ENCODE results near the gene PRR16. TPM values are rescaled to one million over a fixed set of nuclear protein-coding genes. Genes with fewer than 3 reads are reported as not detected.
"Not testable (repeated sequence)": the region's sequence is repeated elsewhere in the genome, so short reads cannot be mapped to it uniquely, and the experiment has no call there.

PRR16 gene
- total RNA-seq, 2 donors from 2014 or later = 4.7 to 4.8 TPM

GRCh38 chr5:120457839-120458507, 6.1 kb upstream of the PRR16 start:
- ATAC-seq = peak; percentile 69 to 84
- intact Hi-C loops (cut with DNase I) = loop anchor here in 1 of 2 donors (5.0 kb wide), 1 partner anchor 401 kb away; no protein-coding TSS in a partner anchor
- DNase-seq = peak; percentile 87

- not testable (repeated sequence) for ATAC-seq, DNase-seq
- intact Hi-C loops (cut with DNase I) = loop anchor here in 1 of 2 donors (5.0 kb wide), 1 partner anchor 401 kb away; no protein-coding TSS in a partner anchor
Measured at GRCh38 chr5:120458508-120458847, 5.6 kb upstream of the PRR16 start.

GRCh38 chr5:120461251-120461650, 2.8 kb upstream of the PRR16 start:
- intact Hi-C loops (cut with DNase I) = loop anchor here in 1 of 2 donors (5.0 kb wide), 1 partner anchor 494 kb away; no protein-coding TSS in a partner anchor
- ATAC-seq = no peak
- DNase-seq = no peak

- DNase-seq = no peak
- ATAC-seq = no peak
- intact Hi-C loops (cut with DNase I) = loop anchor here in 1 of 2 donors (5.0 kb wide), 1 partner anchor 496 kb away; no protein-coding TSS in a partner anchor
Measured at GRCh38 chr5:120463006-120463680, 957 bp upstream of the PRR16 start.

GRCh38 chr5:120464627-120465435, 731 bp downstream of the PRR16 start:
- intact Hi-C loops (cut with DNase I) = loop anchor here in 1 of 2 donors (5.0 kb wide), 1 partner anchor 498 kb away; no protein-coding TSS in a partner anchor
- DNase-seq (peak; percentile 44), ATAC-seq (peak; percentile 51 to 79)

- ATAC-seq = peak; percentile 48 to 74
- DNase-seq = peak; percentile 27
- intact Hi-C loops (cut with DNase I) = no loop called here
Measured at GRCh38 chr5:120465436-120465961, 1.4 kb downstream of the PRR16 start.

- ATAC-seq (no peak), DNase-seq (no peak)
- intact Hi-C loops (cut with DNase I) = no loop called here
Measured at GRCh38 chr5:120466341-120467006, 2.4 kb downstream of the PRR16 start.

GRCh38 chr5:120471971-120472370, 7.9 kb downstream of the PRR16 start:
- intact Hi-C loops (cut with DNase I) = no loop called here
- ATAC-seq (no peak), DNase-seq (no peak)

GRCh38 chr5:120472911-120473310, 8.8 kb downstream of the PRR16 start:
- no peak for DNase-seq
- no peak for ATAC-seq
- intact Hi-C loops (cut with DNase I) = no loop called here

GRCh38 chr5:120473332-120473731, 9.2 kb downstream of the PRR16 start:
- intact Hi-C loops (cut with DNase I) = no loop called here
- ATAC-seq (no peak), DNase-seq (no peak)

GRCh38 chr5:120476063-120476462, 12.0 kb downstream of the PRR16 start:
- intact Hi-C loops (cut with DNase I) = no loop called here
- DNase-seq (no peak), ATAC-seq (no peak)

- ATAC-seq (no peak), DNase-seq (no peak)
- intact Hi-C loops (cut with DNase I) = no loop called here
Measured at GRCh38 chr5:120479066-120479465, 15.0 kb downstream of the PRR16 start.

GRCh38 chr5:120499876-120500563, 35.9 kb downstream of the PRR16 start:
- intact Hi-C loops (cut with DNase I) = no loop called here
- ATAC-seq (no peak), DNase-seq (no peak)

GRCh38 chr5:120502531-120502930, 38.4 kb downstream of the PRR16 start:
- ATAC-seq (no peak), DNase-seq (no peak)
- intact Hi-C loops (cut with DNase I) = no loop called here

GRCh38 chr5:120503341-120503740, 39.2 kb downstream of the PRR16 start:
- DNase-seq (no peak), ATAC-seq (no peak)
- intact Hi-C loops (cut with DNase I) = no loop called here

- ATAC-seq = no peak
- intact Hi-C loops (cut with DNase I) = no loop called here
Measured at GRCh38 chr5:120504057-120504456, 40.0 kb downstream of the PRR16 start.

GRCh38 chr5:120507197-120507596, 43.1 kb downstream of the PRR16 start:
- intact Hi-C loops (cut with DNase I) = no loop called here
- ATAC-seq = no peak
- DNase-seq = no peak

More at GRCh38 chr5:120504057-120504456, 40.0 kb downstream of the PRR16 start:
- DNase-seq = no peak

GRCh38 chr5:120507800-120508463, 43.8 kb downstream of the PRR16 start:
- DNase-seq (no peak), ATAC-seq (no peak)

More at GRCh38 chr5:120507800-120508463, 43.8 kb downstream of the PRR16 start:
- intact Hi-C loops (cut with DNase I) = no loop called here

Measured in left cardiac atrium (tissue), 4 donors.